ENCODE measurements around the gene MYO18B.
"Not testable (repeated sequence)": the region's sequence is repeated elsewhere in the genome, so short reads cannot be mapped to it uniquely, and the experiment has no call there.

MYO18B gene

GRCh38 chr22:25984911-25985310, 242.9 kb downstream of the MYO18B start:
- not testable (repeated sequence) for DNase-seq (ENCODE audit: low read depth in 2 of 2)

- no peak for DNase-seq (ENCODE audit: low read depth in 2 of 2)
Observed at GRCh38 chr22:25987948-25988347, 246.0 kb downstream of the MYO18B start.

- DNase-seq (ENCODE audit: low read depth in 2 of 2), result no peak
Observed at GRCh38 chr22:25990940-25991339, 249.0 kb downstream of the MYO18B start.

- no peak for DNase-seq (ENCODE audit: low read depth in 2 of 2)
Observed at GRCh38 chr22:25992331-25992730, 250.3 kb downstream of the MYO18B start.

- no peak for DNase-seq (ENCODE audit: low read depth in 2 of 2)
Observed at GRCh38 chr22:25996669-25997068, 254.7 kb downstream of the MYO18B start.

- no peak for DNase-seq (ENCODE audit: low read depth in 2 of 2)
Observed at GRCh38 chr22:25997886-25998775, 256.1 kb downstream of the MYO18B start.

- DNase-seq (ENCODE audit: low read depth in 2 of 2), result no peak
Observed at GRCh38 chr22:26002456-26002855, 260.5 kb downstream of the MYO18B start.

- DNase-seq (ENCODE audit: low read depth in 2 of 2), result no peak
Observed at GRCh38 chr22:26004477-26004876, 262.5 kb downstream of the MYO18B start.

- no peak for DNase-seq (ENCODE audit: low read depth in 2 of 2)
Observed at GRCh38 chr22:26008587-26008986, 266.6 kb downstream of the MYO18B start.

GRCh38 chr22:26016916-26017315, 274.9 kb downstream of the MYO18B start:
- no peak for DNase-seq (ENCODE audit: low read depth in 2 of 2)

- DNase-seq (ENCODE audit: low read depth in 2 of 2), result no peak
Observed at GRCh38 chr22:26017932-26018331, 275.9 kb downstream of the MYO18B start.

GRCh38 chr22:26019596-26019995, 277.6 kb downstream of the MYO18B start:
- no peak for DNase-seq (ENCODE audit: low read depth in 2 of 2)

- DNase-seq (ENCODE audit: low read depth in 2 of 2), result no peak
Observed at GRCh38 chr22:26021516-26021915, 279.5 kb downstream of the MYO18B start.

GRCh38 chr22:26023104-26023775, 281.3 kb downstream of the MYO18B start:
- no peak for DNase-seq (ENCODE audit: low read depth in 2 of 2)

GRCh38 chr22:26025626-26026025, 283.6 kb downstream of the MYO18B start:
- no peak for DNase-seq (ENCODE audit: low read depth in 2 of 2)

- no peak for DNase-seq (ENCODE audit: low read depth in 2 of 2)
Observed at GRCh38 chr22:26027341-26027740, 285.4 kb downstream of the MYO18B start.

GRCh38 chr22:26031641-26032040, 289.7 kb downstream of the MYO18B start:
- DNase-seq (ENCODE audit: low read depth in 2 of 2), result no peak

GRCh38 chr22:26033071-26033470, 291.1 kb downstream of the MYO18B start:
- no peak for DNase-seq (ENCODE audit: low read depth in 2 of 2)

GRCh38 chr22:26033586-26033985, 291.6 kb downstream of the MYO18B start:
- no peak for DNase-seq (ENCODE audit: low read depth in 2 of 2)

- DNase-seq (ENCODE audit: low read depth in 2 of 2), result no peak
Observed at GRCh38 chr22:26035523-26035922, 293.5 kb downstream of the MYO18B start.

GRCh38 chr22:26038365-26038764, 296.4 kb downstream of the MYO18B start:
- DNase-seq (ENCODE audit: low read depth in 2 of 2), result no peak

- DNase-seq (ENCODE audit: low read depth in 2 of 2), result no peak
Observed at GRCh38 chr22:26041931-26042330, 299.9 kb downstream of the MYO18B start.

- DNase-seq (ENCODE audit: low read depth in 2 of 2), result no peak
Observed at GRCh38 chr22:26043031-26043430, 301.0 kb downstream of the MYO18B start.
